ENCODE results near the gene BMP3. TPM values are rescaled to one million over a fixed set of nuclear protein-coding genes. Genes with fewer than 3 reads are reported as not detected.
"Not testable (repeated sequence)": the region's sequence is repeated elsewhere in the genome, so short reads cannot be mapped to it uniquely, and the experiment has no call there.

BMP3 gene, protein sequence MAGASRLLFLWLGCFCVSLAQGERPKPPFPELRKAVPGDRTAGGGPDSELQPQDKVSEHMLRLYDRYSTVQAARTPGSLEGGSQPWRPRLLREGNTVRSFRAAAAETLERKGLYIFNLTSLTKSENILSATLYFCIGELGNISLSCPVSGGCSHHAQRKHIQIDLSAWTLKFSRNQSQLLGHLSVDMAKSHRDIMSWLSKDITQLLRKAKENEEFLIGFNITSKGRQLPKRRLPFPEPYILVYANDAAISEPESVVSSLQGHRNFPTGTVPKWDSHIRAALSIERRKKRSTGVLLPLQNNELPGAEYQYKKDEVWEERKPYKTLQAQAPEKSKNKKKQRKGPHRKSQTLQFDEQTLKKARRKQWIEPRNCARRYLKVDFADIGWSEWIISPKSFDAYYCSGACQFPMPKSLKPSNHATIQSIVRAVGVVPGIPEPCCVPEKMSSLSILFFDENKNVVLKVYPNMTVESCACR
- total RNA-seq (10 to 100 TPM; 10.9 to 23.5 TPM), polyA plus RNA-seq (ENCODE audit: insufficient read length in 2 of 2) (1 to 10 TPM; 2.9 to 5.7 TPM)
- long read RNA-seq, donor 1: 0 reads
- long read RNA-seq, donor 2: 0 reads
- long read RNA-seq, donor 3: 0 reads
- long read RNA-seq, donor 4, full-length matches to known transcripts: 10 of 20 reads
- long read RNA-seq, donor 4, partial matches to known transcripts: 10 of 20 reads
- long read RNA-seq, donor 4, other reads (novel, unspliced or antisense): 0 of 20 reads

DNA sequence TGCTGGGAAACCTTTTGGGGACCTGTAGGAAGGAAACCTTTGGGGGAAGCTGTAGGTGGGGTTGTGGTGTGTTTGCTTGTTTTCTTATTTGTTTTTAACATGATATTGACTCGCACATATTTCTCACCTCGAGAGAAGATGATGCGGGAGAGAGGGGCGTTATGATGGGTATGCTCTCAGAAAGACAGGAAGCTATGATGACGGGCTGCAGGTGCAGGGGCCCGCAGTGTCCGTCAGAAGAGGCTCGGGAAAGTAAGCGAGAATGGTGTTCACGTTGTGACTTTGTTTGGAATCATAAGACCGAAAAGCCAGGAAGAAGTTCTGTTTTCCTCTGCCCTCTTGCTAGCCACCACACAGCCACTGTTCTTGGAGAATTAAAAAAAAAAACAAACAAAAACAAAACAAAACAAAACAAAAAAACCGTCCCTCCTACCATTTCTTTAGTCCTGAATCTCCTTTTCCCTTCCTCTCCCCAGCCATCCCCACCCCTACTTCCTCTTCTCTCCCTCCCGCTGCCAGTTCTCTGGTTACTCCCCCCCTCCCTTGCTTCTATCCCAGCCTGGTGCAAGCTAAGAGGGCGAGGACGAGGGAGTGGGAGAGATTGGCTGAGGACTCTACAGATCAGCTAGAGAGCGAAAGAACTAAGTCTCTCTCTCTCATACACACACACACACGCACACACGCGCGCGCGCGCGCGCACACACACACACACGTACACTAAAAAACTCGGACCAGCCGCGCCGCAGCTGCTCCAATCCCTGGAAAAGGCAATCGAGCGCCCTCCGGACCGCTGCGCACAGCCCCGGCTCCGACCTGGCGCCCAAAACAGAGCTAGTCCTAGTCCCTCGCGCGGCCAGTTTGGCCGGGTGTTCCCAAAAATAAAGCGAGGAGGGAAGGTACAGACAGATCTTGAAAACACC lies at the start of gene BMP3:
BMP3 (plus strand) TSS at position 648 of the 920 bp plus-strand sequence. CDS start 577 bp downstream, outside the sequence.
- H3K36me3 ChIP-seq (ENCODE audit: control insufficient read depth, insufficient read depth, low read length): no peaks in the 10 kb centered on the region
- peak in 3 of 6 donors; percentile 28 to 90 (median 77) for DNase-seq (ENCODE audit: low read depth in 4 of 6, low spot score in 6 of 6)
- peaks cover 34% of the 10 kb centered on the region for H3K27me3 ChIP-seq (ENCODE audit: control insufficient read depth, insufficient read depth, low read length)
- no peaks in the 10 kb centered on the region for H3K9me3 ChIP-seq (ENCODE audit: control insufficient read depth, insufficient read depth, low read length)
- 3% methylated on average over 39 of the region's 43 CpGs for WGBS (ENCODE audit: insufficient coverage)
- H3K4me3 ChIP-seq (ENCODE audit: low read depth, low read length): peak within 1 kb of the TSS; percentile 55
- peaks cover 19% of the 10 kb centered on the region for H3K4me1 ChIP-seq (ENCODE audit: control insufficient read depth, insufficient read depth, low read length)
- H3K27ac ChIP-seq (ENCODE audit: low read depth, low read length): peak within 1 kb of the TSS; percentile 25

DNA sequence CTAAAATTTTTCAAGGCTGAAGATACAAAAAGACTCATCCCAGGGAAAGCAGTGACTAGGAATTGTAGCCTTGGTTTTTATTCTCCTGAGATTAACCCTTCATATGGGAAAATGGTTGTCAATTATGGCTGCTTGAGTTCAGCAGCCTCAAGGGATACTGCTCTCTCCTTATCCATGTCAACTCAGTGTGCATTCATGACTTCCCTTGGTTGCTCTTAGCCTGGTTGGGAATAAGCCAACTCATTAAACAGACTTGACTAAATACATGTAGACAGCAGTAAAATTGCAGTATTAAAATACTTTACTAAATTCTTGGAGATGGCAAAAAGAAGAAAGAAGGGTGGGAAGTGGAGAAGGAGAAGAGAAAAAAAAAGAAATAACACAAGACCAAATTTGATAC lies 44.5 kb upstream of the BMP3 start:
- H3K4me1 ChIP-seq (ENCODE audit: control insufficient read depth, insufficient read depth, low read length): no peaks in the 10 kb centered on the region
- H3K4me3 ChIP-seq (ENCODE audit: low read depth, low read length): no peak overlapping the region
- H3K36me3 ChIP-seq (ENCODE audit: control insufficient read depth, insufficient read depth, low read length): no peaks in the 10 kb centered on the region
- H3K27me3 ChIP-seq (ENCODE audit: control insufficient read depth, insufficient read depth, low read length): no peaks in the 10 kb centered on the region
- H3K27ac ChIP-seq (ENCODE audit: low read depth, low read length): no peak overlapping the region
- H3K9me3 ChIP-seq (ENCODE audit: control insufficient read depth, insufficient read depth, low read length): no peaks in the 10 kb centered on the region
- no peak for DNase-seq (ENCODE audit: low read depth in 4 of 6, low spot score in 6 of 6)

DNA sequence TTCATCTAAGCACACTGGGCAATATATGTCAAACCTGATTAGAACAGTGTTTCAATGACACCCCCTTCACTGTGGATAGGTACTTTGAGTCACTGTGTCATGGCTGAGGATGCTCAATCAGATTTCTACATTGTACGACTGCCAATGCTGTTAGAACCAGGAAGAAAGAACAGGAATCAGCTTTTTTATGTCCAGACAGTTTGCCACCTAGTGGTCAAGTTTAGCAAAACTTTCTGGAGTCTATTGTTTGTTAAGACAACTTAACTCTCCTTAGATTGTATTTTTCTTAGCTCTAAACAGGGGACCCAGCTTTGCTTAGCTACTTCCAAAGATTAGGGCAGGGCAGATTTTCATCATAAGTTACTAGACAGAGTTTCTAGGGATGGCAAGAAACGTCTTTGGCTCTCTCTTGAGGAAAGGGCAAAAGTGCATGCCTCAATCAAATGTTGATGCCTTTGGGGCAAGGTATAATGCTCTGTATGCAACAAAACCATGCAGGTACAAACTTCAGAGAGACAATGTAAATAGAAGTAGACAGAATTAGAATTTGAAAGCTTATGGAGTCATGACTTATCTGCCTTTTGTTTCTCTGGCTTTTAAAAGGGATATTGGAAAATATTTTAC lies 40.5 kb upstream of the BMP3 start:
- no CpG with 5 or more reads among the region's 2 CpGs for WGBS (ENCODE audit: insufficient coverage)
- Histone ChIP-seq H3K27ac (ENCODE audit: low read depth, low read length) (no peak overlapping the region), H3K4me3 (ENCODE audit: low read depth, low read length) (no peak overlapping the region), H3K4me1 (ENCODE audit: control insufficient read depth, insufficient read depth, low read length) (no peaks in the 10 kb centered on the region), H3K9me3 (ENCODE audit: control insufficient read depth, insufficient read depth, low read length) (no peaks in the 10 kb centered on the region), H3K27me3 (ENCODE audit: control insufficient read depth, insufficient read depth, low read length) (no peaks in the 10 kb centered on the region), H3K36me3 (ENCODE audit: control insufficient read depth, insufficient read depth, low read length) (no peaks in the 10 kb centered on the region)
- peak; percentile 24 to 90 (median 46) for DNase-seq (ENCODE audit: low read depth in 4 of 6, low spot score in 6 of 6)

DNA sequence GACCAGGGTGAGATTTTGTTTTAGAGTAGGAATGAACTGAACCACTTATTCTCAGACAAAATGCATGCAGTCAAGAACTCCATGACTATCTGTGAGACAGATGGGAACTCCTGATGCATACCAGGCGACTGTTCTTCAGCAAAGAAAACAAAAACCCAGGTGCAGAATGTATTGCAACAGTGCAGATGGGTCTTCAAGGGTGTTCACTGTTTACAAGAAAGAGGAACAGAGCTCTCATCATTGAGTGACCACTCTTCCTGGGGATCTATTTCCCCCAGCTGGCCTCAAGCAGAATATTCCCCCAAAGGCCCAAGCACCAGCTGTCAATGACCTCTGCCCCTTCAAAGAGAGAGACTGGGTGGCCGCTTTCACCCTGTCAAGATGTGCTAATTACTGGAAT lies 39.7 kb upstream of the BMP3 start:
- Histone ChIP-seq H3K4me1 (ENCODE audit: control insufficient read depth, insufficient read depth, low read length) (no peaks in the 10 kb centered on the region), H3K27me3 (ENCODE audit: control insufficient read depth, insufficient read depth, low read length) (no peaks in the 10 kb centered on the region), H3K27ac (ENCODE audit: low read depth, low read length) (no peak overlapping the region), H3K4me3 (ENCODE audit: low read depth, low read length) (no peak overlapping the region), H3K9me3 (ENCODE audit: control insufficient read depth, insufficient read depth, low read length) (no peaks in the 10 kb centered on the region), H3K36me3 (ENCODE audit: control insufficient read depth, insufficient read depth, low read length) (no peaks in the 10 kb centered on the region)
- 68% methylated on average over 2 of the region's 2 CpGs for WGBS (ENCODE audit: insufficient coverage)
- peak in 1 of 6 donors; percentile 1 for DNase-seq (ENCODE audit: low read depth in 4 of 6, low spot score in 6 of 6)

DNA sequence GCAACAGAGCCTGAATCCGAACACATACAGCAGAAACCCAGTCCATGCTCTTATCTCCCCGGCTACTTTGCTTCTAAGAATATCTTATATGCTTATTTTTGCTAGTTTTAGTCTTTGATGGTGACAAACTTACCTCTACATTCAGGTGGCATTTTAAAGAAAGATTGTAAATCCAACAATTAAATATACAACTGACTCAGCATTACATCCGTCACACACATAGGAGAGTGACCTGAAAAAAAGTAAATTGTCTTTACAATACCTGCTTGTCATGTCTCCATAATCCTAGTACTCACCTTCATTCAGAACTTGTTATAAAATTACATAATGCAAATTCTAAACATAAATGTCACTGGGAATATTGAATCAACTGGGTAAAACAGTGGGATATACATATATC lies 30.6 kb upstream of the BMP3 start:
- WGBS (ENCODE audit: insufficient coverage): no CpG with 5 or more reads among the region's 3 CpGs
- Histone ChIP-seq H3K4me1 (ENCODE audit: control insufficient read depth, insufficient read depth, low read length) (no peaks in the 10 kb centered on the region), H3K36me3 (ENCODE audit: control insufficient read depth, insufficient read depth, low read length) (no peaks in the 10 kb centered on the region)

DNA sequence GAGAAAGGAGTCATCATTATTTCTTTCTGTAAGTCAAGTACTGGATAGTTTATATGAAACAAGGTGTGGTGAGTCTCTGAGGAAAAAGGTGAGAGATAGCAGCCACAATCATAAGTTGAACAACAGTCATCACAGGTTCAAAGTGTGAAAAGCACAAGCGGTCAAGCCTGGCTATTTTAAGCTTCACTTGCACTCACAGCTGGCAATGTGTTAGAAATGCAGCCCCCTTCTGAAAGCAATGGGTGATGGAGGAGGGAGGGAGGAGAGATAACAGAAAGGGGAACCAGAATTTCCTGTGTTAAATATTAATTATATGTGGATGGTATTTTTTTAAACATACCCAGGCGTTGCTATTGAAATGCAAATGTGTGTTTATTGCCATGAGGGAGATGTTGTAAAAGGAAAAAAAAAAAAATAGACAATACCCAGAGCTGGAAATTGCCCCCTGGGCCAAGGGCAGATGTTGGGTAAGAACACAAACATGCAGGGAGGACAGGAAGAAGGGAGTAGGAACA lies 26.9 kb upstream of the BMP3 start:
- no peak overlapping the region for H3K4me3 ChIP-seq (ENCODE audit: low read depth, low read length)
- H3K9me3 ChIP-seq (ENCODE audit: control insufficient read depth, insufficient read depth, low read length): no peaks in the 10 kb centered on the region
- H3K27ac ChIP-seq (ENCODE audit: low read depth, low read length): no peak overlapping the region
- 40% methylated on average over 1 of the region's 2 CpGs for WGBS (ENCODE audit: insufficient coverage)
- H3K27me3 ChIP-seq (ENCODE audit: control insufficient read depth, insufficient read depth, low read length): no peaks in the 10 kb centered on the region
- no peaks in the 10 kb centered on the region for H3K4me1 ChIP-seq (ENCODE audit: control insufficient read depth, insufficient read depth, low read length)
- H3K36me3 ChIP-seq (ENCODE audit: control insufficient read depth, insufficient read depth, low read length): no peaks in the 10 kb centered on the region
- no peak for DNase-seq (ENCODE audit: low read depth in 4 of 6, low spot score in 6 of 6)

More for the DNA sequence above, 30.6 kb upstream of the BMP3 start:
- Histone ChIP-seq H3K27me3 (ENCODE audit: control insufficient read depth, insufficient read depth, low read length) (no peaks in the 10 kb centered on the region), H3K4me3 (ENCODE audit: low read depth, low read length) (no peak overlapping the region), H3K27ac (ENCODE audit: low read depth, low read length) (no peak overlapping the region), H3K9me3 (ENCODE audit: control insufficient read depth, insufficient read depth, low read length) (no peaks in the 10 kb centered on the region)
- no peak for DNase-seq (ENCODE audit: low read depth in 4 of 6, low spot score in 6 of 6)

DNA sequence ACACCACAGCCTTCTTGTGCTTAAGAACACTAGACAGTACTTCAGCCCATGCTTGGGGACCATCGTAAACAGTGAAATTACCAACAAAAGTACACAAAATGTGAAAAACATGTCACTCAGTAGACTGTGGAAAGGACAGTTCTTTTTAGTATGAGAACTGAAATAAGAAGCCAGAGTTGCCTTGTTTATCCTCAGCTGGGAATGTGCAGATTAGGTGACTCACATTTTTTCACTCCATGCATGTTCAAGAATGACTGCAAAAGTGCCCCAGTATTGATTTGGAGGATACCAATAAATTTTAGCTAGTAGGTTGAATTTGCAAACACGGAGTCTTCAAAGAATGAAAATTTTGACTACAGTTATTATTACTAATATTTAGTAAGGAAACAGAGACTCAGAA lies 23.1 kb upstream of the BMP3 start:
- H3K4me1 ChIP-seq (ENCODE audit: control insufficient read depth, insufficient read depth, low read length): no peaks in the 10 kb centered on the region
- H3K27me3 ChIP-seq (ENCODE audit: control insufficient read depth, insufficient read depth, low read length): no peaks in the 10 kb centered on the region
- H3K9me3 ChIP-seq (ENCODE audit: control insufficient read depth, insufficient read depth, low read length): no peaks in the 10 kb centered on the region
- H3K4me3 ChIP-seq (ENCODE audit: low read depth, low read length): no peak overlapping the region
- no peaks in the 10 kb centered on the region for H3K36me3 ChIP-seq (ENCODE audit: control insufficient read depth, insufficient read depth, low read length)
- no peak for DNase-seq (ENCODE audit: low read depth in 4 of 6, low spot score in 6 of 6)
- WGBS (ENCODE audit: insufficient coverage): no CpG with 5 or more reads among the region's 2 CpGs
- no peak overlapping the region for H3K27ac ChIP-seq (ENCODE audit: low read depth, low read length)

DNA sequence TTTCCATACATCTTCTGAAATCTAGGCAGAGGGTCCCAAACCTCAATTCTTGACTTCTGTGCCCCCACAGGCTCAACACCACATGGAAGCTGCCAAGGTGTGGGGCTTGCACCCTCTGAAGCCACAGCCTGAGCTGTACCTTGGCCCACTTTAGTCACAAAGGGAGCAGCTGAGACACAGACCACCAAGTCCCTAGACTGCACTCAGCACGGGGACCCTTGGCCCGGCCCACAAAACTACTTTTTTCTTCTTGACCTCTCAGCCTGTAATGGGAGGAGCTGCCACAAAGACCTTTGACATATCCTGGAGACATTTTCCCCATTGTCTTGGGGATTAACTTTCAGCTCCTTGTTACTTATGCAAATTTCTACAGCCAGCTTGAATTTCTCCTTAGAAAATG lies 13.9 kb upstream of the BMP3 start:
- not testable (repeated sequence) for H3K4me1 ChIP-seq (ENCODE audit: control insufficient read depth, insufficient read depth, low read length); H3K27me3 ChIP-seq (ENCODE audit: control insufficient read depth, insufficient read depth, low read length); H3K9me3 ChIP-seq (ENCODE audit: control insufficient read depth, insufficient read depth, low read length); DNase-seq (ENCODE audit: low read depth in 4 of 6, low spot score in 6 of 6); H3K27ac ChIP-seq (ENCODE audit: low read depth, low read length); H3K4me3 ChIP-seq (ENCODE audit: low read depth, low read length); H3K36me3 ChIP-seq (ENCODE audit: control insufficient read depth, insufficient read depth, low read length)
- 88% methylated on average over 2 of the region's 2 CpGs for WGBS (ENCODE audit: insufficient coverage)

DNA sequence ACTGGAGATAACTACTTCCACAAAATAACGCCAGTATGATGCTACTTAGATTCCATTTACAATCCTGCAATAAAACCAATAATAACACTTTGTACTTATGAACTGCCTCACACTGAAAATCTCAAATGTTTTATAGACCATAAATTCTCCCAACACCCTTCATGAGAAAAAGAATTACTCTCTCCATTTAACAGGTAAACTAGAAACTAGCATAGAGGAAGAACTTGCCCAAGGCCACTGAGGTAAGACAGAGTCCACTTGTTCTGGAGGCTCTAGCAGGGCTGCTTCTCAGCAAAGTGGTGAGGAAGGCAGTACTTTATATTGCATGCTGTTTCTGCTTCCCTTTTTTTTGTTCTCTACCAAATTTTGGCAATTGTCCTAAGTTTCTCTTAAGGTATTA lies 11.5 kb upstream of the BMP3 start:
- H3K9me3 ChIP-seq (ENCODE audit: control insufficient read depth, insufficient read depth, low read length): no peaks in the 10 kb centered on the region
- H3K27ac ChIP-seq (ENCODE audit: low read depth, low read length): no peak overlapping the region
- no peak overlapping the region for H3K4me3 ChIP-seq (ENCODE audit: low read depth, low read length)
- DNase-seq (ENCODE audit: low read depth in 4 of 6, low spot score in 6 of 6): no peak
- H3K27me3 ChIP-seq (ENCODE audit: control insufficient read depth, insufficient read depth, low read length): no peaks in the 10 kb centered on the region
- no peaks in the 10 kb centered on the region for H3K4me1 ChIP-seq (ENCODE audit: control insufficient read depth, insufficient read depth, low read length)
- WGBS (ENCODE audit: insufficient coverage): 100% methylated on average over 1 of the region's 1 CpG
- H3K36me3 ChIP-seq (ENCODE audit: control insufficient read depth, insufficient read depth, low read length): no peaks in the 10 kb centered on the region
